Activated CD4-positive, alpha-beta T cell treated with anti-CD3 and anti-CD28 coated beads, Interleukin-2, amount 50 U/mL, for 16 hours (primary cell): ENCODE results near the gene HNRNPA1.
"Not testable (repeated sequence)": the region's sequence is repeated elsewhere in the genome, so short reads cannot be mapped to it uniquely, and the experiment has no call there.

Source experiments
- DNase-seq: peaks from one replicate; pipeline ENCODE4 v3.0.0-alpha.2; 2020

Gene HNRNPA1

GRCh38 chr12:54280468-54281260 lies at the start of gene HNRNPA1:
TSS of gene HNRNPA1 (plus strand) at chr12:54280726. CDS start at chr12:54280808, 82 bp downstream.
- DNase-seq, result peak; percentile 100

- not testable (repeated sequence) for DNase-seq
Measured at GRCh38 chr12:54231269-54231668, 49.3 kb upstream of the HNRNPA1 start.

- DNase-seq, result no peak
Measured at GRCh38 chr12:54232790-54233189, 47.7 kb upstream of the HNRNPA1 start.

GRCh38 chr12:54238531-54238930 lies 42.0 kb upstream of the HNRNPA1 start:
- no peak for DNase-seq

- DNase-seq, result no peak
Measured at GRCh38 chr12:54239620-54240019, 40.9 kb upstream of the HNRNPA1 start.

- DNase-seq, result no peak
Measured at GRCh38 chr12:54240129-54240528, 40.4 kb upstream of the HNRNPA1 start.

GRCh38 chr12:54240971-54241588 lies 39.4 kb upstream of the HNRNPA1 start:
- peak; percentile 24 for DNase-seq

- DNase-seq, result no peak
Measured at GRCh38 chr12:54246011-54246641, 34.4 kb upstream of the HNRNPA1 start.

- DNase-seq, result no peak
Measured at GRCh38 chr12:54249489-54249888, 31.0 kb upstream of the HNRNPA1 start.

GRCh38 chr12:54251667-54252284 lies 28.8 kb upstream of the HNRNPA1 start:
- peak; percentile 51 for DNase-seq

- no peak for DNase-seq
Measured at GRCh38 chr12:54253240-54253639, 27.3 kb upstream of the HNRNPA1 start.

- DNase-seq, result no peak
Measured at GRCh38 chr12:54257332-54257731, 23.2 kb upstream of the HNRNPA1 start.

GRCh38 chr12:54258201-54258681 lies 22.3 kb upstream of the HNRNPA1 start:
- no peak for DNase-seq

- DNase-seq, result no peak
Measured at GRCh38 chr12:54259194-54260011, 21.1 kb upstream of the HNRNPA1 start.

GRCh38 chr12:54261815-54262402 lies 18.6 kb upstream of the HNRNPA1 start:
- no peak for DNase-seq

GRCh38 chr12:54262403-54262925 lies 18.1 kb upstream of the HNRNPA1 start:
- DNase-seq, result no peak

GRCh38 chr12:54265364-54265812 lies 15.1 kb upstream of the HNRNPA1 start:
- DNase-seq, result no peak

GRCh38 chr12:54266852-54267251 lies 13.7 kb upstream of the HNRNPA1 start:
- DNase-seq, result no peak

GRCh38 chr12:54270345-54270744 lies 10.2 kb upstream of the HNRNPA1 start:
- peak; percentile 55 for DNase-seq

GRCh38 chr12:54272214-54272613 lies 8.3 kb upstream of the HNRNPA1 start:
- DNase-seq, result peak; percentile 59

GRCh38 chr12:54273981-54274380 lies 6.5 kb upstream of the HNRNPA1 start:
- DNase-seq, result no peak

GRCh38 chr12:54276368-54276767 lies 4.2 kb upstream of the HNRNPA1 start:
- no peak for DNase-seq
